HCT116 (cell line): Measurements from ENCODE around the gene TNKS1BP1.

ENCODE experiments used
- ATF3 ChIP-seq: IDR thresholded peaks from 2 replicates; pipeline ENCODE4 v1.6.1; 2012
- CTCF ChIP-seq, 3 experiments: fragments of 200-600 bp in 1 of 3; sonication (generic) in 1 of 3; IDR thresholded peaks in 2 of 3; conservative IDR thresholded peaks in 1 of 3; 2 replicates each; pipeline ENCODE4 v1.5.1; 2012 to 2017; ENCODE audit warnings: low read depth in 2 of 3, low read length in 2 of 3, antibody characterized with exemption in 1 of 3, borderline replicate concordance in 1 of 3, control low read depth in 1 of 3, mild to moderate bottlenecking in 1 of 3, mixed read lengths in 1 of 3, mixed run types in 1 of 3, moderate library complexity in 1 of 3; ENCODE audit not compliant: insufficient read depth in 1 of 3
- EZH2 ChIP-seq: fragments of 200-600 bp; sonication (generic); IDR thresholded peaks from 2 replicates; pipeline ENCODE4 v1.6.1; 2017; ENCODE audit warnings: antibody characterized with exemption, mixed run types
- SP1 ChIP-seq: IDR thresholded peaks from 2 replicates; pipeline ENCODE4 v1.6.1; 2012; ENCODE audit warnings: low read depth
- TCF7L2 ChIP-seq: IDR thresholded peaks from 2 replicates; pipeline ENCODE4 v1.7.0; 2011; ENCODE audit warnings: borderline replicate concordance, inconsistent platforms; ENCODE audit not compliant: insufficient read depth, insufficient read length; ENCODE audit errors: extremely low read depth

- TF ChIP-seq CTCF (IDR thresholded peaks at IDR 0.05 in 2 of 3, conservative IDR thresholded peaks at IDR 0.05 in 1 of 3; ENCODE audit: borderline replicate concordance in 1 of 3, insufficient read depth in 1 of 3, low read depth in 2 of 3, low read length in 2 of 3) (no peak), ATF3 (no peak), EZH2 (no peak), TCF7L2 (no peak), SP1 (no peak)
Measured at GRCh38 chr11:57278721-57279095, 46.0 kb downstream of the TNKS1BP1 start.
